Ishikawa (cell line): ENCODE results near the gene RPL7A.

ENCODE experiments used
- CEBPB ChIP-seq: IDR thresholded peaks from 2 replicates; pipeline ENCODE4 v1.6.1; 2012
- CREB1 ChIP-seq: IDR thresholded peaks from 2 replicates; pipeline ENCODE4 v1.6.1; 2012; ENCODE audit warnings: low read depth
- EGR1 ChIP-seq: IDR thresholded peaks from 2 replicates; pipeline ENCODE4 v1.6.1; 2012
- EP300 ChIP-seq: IDR thresholded peaks from 2 replicates; pipeline ENCODE4 v1.6.1; 2012; ENCODE audit warnings: borderline replicate concordance
- FOXM1 ChIP-seq: IDR thresholded peaks from 2 replicates; pipeline ENCODE4 v1.6.1; 2012; ENCODE audit warnings: low read depth, borderline replicate concordance
- MAX ChIP-seq: IDR thresholded peaks from 2 replicates; pipeline ENCODE4 v1.6.1; 2012
- NFIC ChIP-seq: IDR thresholded peaks from 2 replicates; pipeline ENCODE4 v1.6.1; 2012
- RAD21 ChIP-seq: IDR thresholded peaks from 2 replicates; pipeline ENCODE4 v1.6.1; 2012; ENCODE audit warnings: low read depth
- REST ChIP-seq: IDR thresholded peaks from 2 replicates; pipeline ENCODE4 v1.6.1; 2012; ENCODE audit warnings: low read depth, mild to moderate bottlenecking
- TAF1 ChIP-seq: IDR thresholded peaks from 2 replicates; pipeline ENCODE4 v1.6.1; 2012; ENCODE audit warnings: low read depth, mild to moderate bottlenecking
- TCF12 ChIP-seq: IDR thresholded peaks from 2 replicates; pipeline ENCODE4 v1.6.1; 2012; ENCODE audit warnings: low read depth
- TEAD4 ChIP-seq: IDR thresholded peaks from 2 replicates; pipeline ENCODE4 v1.6.1; 2012
- YY1 ChIP-seq: IDR thresholded peaks from 2 replicates; pipeline ENCODE4 v1.6.1; 2012; ENCODE audit warnings: low read depth
- ZBTB7A ChIP-seq: IDR thresholded peaks from 2 replicates; pipeline ENCODE4 v1.6.1; 2012; ENCODE audit warnings: low read depth
- TF ChIP-seq, protein P1 (sequence below): IDR thresholded peaks from 2 replicates; pipeline ENCODE4 v1.6.1; 2012

Gene RPL7A

GRCh38 chr9:133347985-133348717 is at the start of gene RPL7A, which contains the start of gene MED22:
Gene RPL7A, plus strand, starts transcription at chr9:133348218. Its CDS starts 26 bp downstream, at chr9:133348244.
Gene MED22, minus strand, starts transcription at chr9:133348131. Its CDS starts 1,469 bp downstream, at chr9:133346662.
- TF ChIP-seq, protein P1, sequence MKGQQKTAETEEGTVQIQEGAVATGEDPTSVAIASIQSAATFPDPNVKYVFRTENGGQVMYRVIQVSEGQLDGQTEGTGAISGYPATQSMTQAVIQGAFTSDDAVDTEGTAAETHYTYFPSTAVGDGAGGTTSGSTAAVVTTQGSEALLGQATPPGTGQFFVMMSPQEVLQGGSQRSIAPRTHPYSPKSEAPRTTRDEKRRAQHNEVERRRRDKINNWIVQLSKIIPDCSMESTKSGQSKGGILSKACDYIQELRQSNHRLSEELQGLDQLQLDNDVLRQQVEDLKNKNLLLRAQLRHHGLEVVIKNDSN: no peak
- peak; percentile 8; the same call in 1 of the 2 replicates for TF ChIP-seq NFIC
- TF ChIP-seq MAX: peak; percentile 92
- peak; percentile 100 for TF ChIP-seq TAF1
- peak; percentile 28; the same call in 1 of the 2 replicates for TF ChIP-seq REST
- TF ChIP-seq TCF12: peak; percentile 72
- no peak for TF ChIP-seq ZBTB7A
- TF ChIP-seq RAD21: no peak
- 0 out of 2 replicates have a peak, but pooled peaks have one; percentile 22 for TF ChIP-seq TEAD4
- no peak for TF ChIP-seq EGR1
- no peak for TF ChIP-seq CEBPB
- TF ChIP-seq EP300: peak; percentile 33; the same call in 1 of the 2 replicates
- peak; percentile 93 for TF ChIP-seq YY1

- no peak for TF ChIP-seq EP300
- no peak for TF ChIP-seq TEAD4
- TF ChIP-seq REST: no peak
- no peak for TF ChIP-seq FOXM1
- TF ChIP-seq EGR1: no peak
- no peak for TF ChIP-seq CEBPB
- no peak for TF ChIP-seq ZBTB7A
- no peak for TF ChIP-seq CREB1
- no peak for TF ChIP-seq MAX
- TF ChIP-seq NFIC: no peak
- TF ChIP-seq, protein P1: no peak
These were observed 46.5 kb upstream of the RPL7A start for GRCh38 chr9:133301253-133302230.

DNA sequence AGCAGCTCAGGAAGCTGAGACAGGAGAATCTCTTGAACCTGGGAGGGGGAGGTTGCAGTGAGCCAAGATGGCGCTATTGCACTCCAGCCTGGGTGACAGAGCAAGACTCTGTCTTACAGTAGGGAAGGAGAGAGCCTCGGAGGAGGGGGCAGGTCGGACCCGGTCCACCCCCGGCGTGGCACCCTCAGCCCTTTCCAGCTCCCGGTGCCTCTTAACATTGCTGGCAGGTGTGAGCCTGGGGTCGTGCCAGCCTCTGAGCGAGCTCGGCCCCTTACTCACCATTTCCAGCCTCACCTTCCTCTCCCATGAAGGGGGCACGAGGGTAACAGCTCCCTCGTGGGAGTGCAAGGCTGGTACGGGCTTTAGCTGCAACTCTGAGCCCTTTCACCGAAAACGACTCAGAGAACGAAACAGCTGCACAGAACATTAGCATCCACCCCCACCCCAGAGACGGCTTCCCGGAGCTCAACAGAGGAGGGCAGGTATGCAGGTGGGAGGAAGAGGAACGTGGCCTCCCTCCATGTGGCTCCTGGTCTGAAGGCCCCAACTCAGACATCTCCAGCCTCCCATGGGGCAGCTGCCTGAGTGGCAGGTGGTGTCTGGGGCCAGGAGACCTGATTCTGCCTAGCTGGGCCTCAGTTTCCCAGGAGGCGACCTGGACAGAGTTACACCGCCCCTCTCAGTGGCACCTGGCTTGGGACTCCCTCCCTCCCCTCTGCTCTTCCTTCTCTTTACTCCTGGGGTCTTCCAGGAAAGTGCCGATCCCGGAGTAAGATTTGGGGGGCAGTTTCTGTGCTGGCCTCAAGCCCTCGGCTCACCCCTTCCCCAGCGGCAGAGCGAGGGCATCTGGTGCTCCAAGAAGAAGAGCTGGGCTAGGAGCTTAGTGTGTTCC is 44.5 kb upstream of the RPL7A start:
- TF ChIP-seq RAD21 (no peak), TCF12 (no peak), REST (no peak)
- TF ChIP-seq, protein P1: no peak
